Activated CD4-positive, alpha-beta T cell treated with anti-CD3 and anti-CD28 coated beads, Interleukin-2, Interleukin-4, amounts not matched to agents 100 ng/mL and 50 ng/mL, durations not matched to agents 16 hours and 8 hours (primary cell): ENCODE measurements around the gene METTL27.
"Not testable (repeated sequence)": the region's sequence is repeated elsewhere in the genome, so short reads cannot be mapped to it uniquely, and the experiment has no call there.

Experiments used
- DNase-seq: peaks from one replicate; pipeline ENCODE4 v3.0.0-alpha.2; 2020; ENCODE audit warnings: low spot score

METTL27 gene

GRCh38 chr7:73838642-73839041 lies 3.7 kb downstream of the METTL27 start:
- DNase-seq: no peak

DNA sequence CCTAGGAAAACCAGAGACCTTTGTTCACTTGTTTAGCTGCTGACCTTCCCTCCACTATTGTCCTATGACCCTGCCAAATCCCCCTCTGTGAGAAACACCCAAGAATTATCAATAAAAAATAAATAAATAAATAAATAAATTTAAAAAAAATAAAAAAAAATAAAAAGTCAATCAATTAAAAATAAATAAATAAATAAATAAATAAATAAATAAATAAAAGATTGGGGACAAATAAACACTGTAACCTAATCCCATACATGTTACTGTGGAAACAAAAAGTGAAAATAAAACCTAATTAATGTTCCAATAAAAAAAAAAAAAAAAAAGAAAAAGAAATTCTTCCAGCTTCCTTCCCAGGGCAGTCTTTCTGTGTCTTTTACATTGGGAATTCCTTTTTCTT lies 5.1 kb downstream of the METTL27 start:
- not testable (repeated sequence) for DNase-seq

DNA sequence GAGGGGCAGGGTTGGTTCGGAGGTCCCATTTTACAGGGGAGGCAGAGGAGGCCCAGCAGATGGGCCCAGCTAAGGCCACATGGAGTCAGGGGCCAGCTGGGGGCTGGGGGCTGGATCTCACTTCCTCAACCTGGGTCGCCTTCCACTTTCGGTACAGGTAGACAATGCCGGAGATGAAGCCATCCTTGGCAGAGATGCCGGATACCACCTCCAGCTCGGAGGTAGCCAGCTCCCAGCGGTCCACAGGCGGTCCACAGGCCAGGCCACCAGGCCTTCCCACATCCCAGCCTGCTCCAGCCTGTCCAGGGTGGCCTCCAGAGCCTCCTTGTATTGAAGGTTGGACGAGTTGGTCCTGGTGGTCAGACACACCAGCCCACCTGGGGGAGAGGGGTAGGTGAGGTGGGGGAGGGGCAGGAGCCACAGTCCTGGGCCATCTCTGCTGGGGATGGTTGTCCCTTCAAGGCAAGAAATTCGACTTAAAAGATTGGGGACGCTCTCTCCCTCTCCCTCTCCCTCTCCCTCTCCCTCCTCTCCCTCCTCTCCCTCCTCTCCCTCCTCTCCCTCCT lies 7.6 kb downstream of the METTL27 start:
- DNase-seq: no peak

- DNase-seq: no peak
Measured at GRCh38 chr7:73833251-73833919, 8.9 kb downstream of the METTL27 start.

- DNase-seq: no peak
Measured at GRCh38 chr7:73832806-73833205, 9.5 kb downstream of the METTL27 start.

GRCh38 chr7:73831834-73832651 lies 10.3 kb downstream of the METTL27 start:
- no peak for DNase-seq

DNA sequence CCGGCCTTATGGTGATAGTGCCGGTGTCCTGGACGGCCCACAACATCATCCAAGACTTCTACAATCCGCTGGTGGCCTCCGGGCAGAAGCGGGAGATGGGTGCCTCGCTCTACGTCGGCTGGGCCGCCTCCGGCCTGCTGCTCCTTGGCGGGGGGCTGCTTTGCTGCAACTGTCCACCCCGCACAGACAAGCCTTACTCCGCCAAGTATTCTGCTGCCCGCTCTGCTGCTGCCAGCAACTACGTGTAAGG lies 10.8 kb downstream of the METTL27 start:
- DNase-seq: no peak

DNA sequence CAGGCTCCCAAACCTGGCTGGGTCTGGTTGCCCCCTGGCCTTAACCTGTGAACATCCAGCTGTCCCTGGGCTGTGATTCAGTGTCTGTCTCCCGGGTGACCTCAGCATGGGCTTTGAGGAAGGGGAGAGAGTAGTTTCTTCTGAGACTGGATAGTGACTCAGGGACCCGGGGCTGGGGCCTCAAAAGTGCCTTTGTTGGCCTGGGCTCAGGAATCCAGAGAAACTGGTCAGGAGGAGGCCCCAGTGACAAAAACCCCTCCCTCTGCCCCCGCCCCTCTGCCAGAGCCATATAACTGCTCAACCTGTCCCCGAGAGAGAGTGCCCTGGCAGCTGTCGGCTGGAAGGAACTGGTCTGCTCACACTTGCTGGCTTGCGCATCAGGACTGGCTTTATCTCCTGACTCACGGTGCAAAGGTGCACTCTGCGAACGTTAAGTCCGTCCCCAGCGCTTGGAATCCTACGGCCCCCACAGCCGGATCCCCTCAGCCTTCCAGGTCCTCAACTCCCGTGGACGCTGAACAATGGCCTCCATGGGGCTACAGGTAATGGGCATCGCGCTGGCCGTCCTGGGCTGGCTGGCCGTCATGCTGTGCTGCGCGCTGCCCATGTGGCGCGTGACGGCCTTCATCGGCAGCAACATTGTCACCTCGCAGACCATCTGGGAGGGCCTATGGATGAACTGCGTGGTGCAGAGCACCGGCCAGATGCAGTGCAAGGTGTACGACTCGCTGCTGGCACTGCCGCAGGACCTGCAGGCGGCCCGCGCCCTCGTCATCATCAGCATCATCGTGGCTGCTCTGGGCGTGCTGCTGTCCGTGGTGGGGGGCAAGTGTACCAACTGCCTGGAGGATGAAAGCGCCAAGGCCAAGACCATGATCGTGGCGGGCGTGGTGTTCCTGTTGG lies 11.4 kb downstream of the METTL27 start, which contains the start of gene CLDN4:
Gene CLDN4, plus strand, starts transcription at position 316 of the 903 bp plus-strand sequence. Its CDS starts 206 bp downstream, at position 522.
- DNase-seq: no peak

DNA sequence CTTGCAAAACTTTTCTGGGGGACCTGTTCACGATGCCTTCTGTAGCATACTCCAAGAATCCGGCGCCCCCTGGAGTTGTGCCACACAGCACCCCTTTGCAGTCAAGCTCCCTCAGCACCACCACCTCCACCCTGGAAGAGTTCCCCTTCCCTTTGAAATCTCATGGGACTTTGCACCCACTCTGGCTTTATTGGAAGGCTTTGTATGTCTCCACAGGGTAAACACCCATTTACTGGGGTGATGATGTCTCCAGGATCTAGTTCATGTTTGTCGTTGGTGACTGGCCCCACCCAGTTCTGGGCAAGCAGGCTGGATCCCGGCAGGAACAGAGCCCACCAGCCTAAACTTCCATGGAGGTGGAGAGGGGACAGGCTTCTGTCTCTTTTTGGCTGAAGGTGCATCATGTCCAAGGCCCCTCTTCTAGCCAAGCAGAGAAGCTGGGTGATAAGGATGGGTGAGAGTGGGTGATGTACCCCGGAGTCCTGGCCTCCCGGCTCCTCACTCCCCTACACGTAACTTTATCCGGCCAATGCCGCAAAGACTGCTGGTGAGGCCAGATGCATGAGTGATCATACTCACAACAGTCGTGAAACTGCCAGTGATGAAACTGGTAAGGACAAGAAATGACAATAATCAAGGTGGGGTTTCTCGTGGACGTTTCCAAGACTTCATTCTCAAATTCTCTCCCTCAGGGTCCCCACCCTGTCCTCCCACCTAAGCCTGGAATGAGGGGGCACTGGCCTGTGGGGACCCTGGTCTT lies 12.2 kb downstream of the METTL27 start:
- no peak for DNase-seq

- DNase-seq: no peak
Measured at GRCh38 chr7:73829505-73829904, 12.8 kb downstream of the METTL27 start.

DNA sequence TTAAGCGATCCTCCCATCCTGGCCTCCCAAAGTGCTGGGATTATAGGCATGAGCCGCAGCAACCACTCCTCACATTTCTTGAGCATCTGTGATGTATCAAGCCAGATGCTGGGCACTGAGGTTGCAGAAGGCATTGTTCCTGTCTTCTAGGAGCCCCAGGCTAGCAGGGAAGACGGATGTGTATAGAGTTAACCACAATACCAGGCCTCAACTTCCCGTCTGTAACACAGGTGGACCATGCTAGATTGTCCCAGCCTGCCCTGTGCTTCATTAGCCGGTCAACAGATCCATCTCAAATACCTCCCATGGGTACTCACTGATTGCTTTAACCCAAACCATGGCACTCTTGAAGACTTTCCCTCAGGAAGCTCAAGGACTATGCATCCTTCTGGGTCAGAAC lies 13.3 kb downstream of the METTL27 start:
- DNase-seq: no peak

GRCh38 chr7:73828107-73828803 lies 14.1 kb downstream of the METTL27 start:
- DNase-seq: no peak

GRCh38 chr7:73827567-73828106 lies 14.7 kb downstream of the METTL27 start:
- DNase-seq: no peak

DNA sequence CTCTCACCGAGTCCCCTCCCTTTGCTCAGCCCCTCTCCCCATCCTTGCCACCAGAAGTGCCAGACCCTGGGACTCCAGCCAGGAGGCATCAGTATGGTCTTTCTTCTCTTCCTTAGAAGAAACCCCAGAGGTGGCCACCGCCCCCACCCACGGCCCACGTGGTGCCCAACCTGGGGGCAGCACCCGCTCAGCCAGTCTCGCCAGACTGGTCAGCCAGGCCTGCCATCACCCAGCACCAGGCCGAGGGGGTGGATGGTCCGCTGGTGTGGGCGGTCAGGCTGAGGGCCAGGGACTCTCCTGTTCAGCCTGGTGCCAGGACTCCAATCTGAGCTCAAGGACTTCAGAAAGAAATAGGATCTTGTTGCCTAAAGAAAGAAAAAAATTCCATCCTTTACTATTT lies 17.3 kb downstream of the METTL27 start:
- no peak for DNase-seq

- no peak for DNase-seq
Measured at GRCh38 chr7:73823873-73824592, 18.3 kb downstream of the METTL27 start.

DNA sequence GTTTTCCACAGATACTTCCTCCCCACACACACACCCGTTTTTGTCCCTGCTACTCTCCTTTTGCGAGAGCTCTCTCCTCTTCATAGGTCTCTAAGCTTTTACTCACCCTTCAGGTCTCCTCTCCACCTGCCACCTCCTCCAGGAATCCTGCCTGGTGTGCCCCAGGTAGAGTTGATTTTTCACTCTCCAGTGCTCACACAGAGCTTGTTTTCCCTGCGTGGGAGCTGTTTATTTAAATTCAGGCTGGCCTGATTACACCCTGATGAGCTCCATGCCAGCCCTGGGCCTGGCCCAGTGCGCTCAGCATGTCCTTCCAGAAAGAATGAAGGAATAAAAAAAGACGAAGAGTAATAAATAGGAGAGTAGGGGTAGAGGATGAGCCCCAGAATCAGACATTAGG lies 19.1 kb downstream of the METTL27 start:
- DNase-seq: no peak

GRCh38 chr7:73822319-73823173 lies 19.8 kb downstream of the METTL27 start:
- no peak for DNase-seq

DNA sequence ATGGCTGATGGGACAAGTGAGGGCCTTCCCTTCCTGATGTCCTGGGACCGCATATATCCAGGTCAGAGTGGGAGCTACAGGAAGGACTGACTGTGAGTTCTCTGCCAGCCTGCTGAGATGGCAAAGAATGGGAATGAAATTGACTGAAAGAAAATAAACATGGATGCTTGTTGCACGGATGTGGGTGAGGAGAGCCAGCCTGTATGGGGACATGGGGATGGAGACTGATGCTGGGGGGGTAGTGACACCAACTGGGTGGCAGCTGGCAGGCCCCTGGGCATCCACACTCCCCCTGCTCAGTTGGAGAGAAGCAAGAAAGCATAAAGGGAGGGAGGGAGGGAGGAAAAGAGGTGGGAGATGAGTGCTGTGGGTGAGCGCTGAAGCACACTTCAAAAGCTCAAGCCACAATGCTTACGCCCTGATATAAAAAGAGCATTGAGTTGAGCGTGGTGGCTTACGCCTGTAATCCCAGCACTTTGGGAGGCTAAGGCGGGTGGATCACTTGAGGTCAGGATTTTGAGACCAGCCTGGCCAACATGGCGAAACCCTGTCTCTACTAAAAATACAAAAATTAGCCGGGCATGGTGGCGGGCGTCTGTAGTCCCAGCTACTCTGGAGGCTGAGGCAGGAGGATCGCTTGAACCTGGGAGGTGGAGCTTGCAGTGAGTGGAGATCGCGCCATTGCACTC lies 20.6 kb downstream of the METTL27 start:
- DNase-seq: not testable (repeated sequence)
